Measurements from ENCODE around the gene HERPUD2.
A peak's percentile ranks its signal among the peaks of the same experiment; 100 is the strongest.

DNA sequence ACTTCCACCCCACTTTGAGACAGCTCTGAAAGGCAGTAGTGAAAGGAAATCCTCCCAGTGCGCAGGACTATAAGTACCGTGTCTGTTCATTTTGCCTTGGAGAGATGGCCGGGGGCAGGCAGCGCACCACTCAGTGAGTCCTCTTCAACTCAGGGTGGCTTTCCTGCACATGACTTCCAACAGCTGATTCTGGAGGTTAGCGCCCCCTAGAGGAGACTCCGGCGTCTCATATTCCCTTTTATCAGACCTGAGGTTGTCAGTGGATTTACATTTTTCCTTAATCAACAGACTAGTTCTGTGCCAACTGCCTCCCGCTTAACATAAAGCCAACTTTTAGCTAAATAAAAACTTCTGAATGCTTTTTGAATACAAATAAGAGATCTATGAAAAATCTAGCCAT lies 101.0 kb downstream of the HERPUD2 start:
- TF ChIP-seq, protein P1, sequence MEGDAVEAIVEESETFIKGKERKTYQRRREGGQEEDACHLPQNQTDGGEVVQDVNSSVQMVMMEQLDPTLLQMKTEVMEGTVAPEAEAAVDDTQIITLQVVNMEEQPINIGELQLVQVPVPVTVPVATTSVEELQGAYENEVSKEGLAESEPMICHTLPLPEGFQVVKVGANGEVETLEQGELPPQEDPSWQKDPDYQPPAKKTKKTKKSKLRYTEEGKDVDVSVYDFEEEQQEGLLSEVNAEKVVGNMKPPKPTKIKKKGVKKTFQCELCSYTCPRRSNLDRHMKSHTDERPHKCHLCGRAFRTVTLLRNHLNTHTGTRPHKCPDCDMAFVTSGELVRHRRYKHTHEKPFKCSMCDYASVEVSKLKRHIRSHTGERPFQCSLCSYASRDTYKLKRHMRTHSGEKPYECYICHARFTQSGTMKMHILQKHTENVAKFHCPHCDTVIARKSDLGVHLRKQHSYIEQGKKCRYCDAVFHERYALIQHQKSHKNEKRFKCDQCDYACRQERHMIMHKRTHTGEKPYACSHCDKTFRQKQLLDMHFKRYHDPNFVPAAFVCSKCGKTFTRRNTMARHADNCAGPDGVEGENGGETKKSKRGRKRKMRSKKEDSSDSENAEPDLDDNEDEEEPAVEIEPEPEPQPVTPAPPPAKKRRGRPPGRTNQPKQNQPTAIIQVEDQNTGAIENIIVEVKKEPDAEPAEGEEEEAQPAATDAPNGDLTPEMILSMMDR (IDR thresholded peaks at IDR 0.05), result peak; percentile 65
- TF ChIP-seq EZH2 (IDR thresholded peaks at IDR 0.05) (no peak), EZH2phosphoT487 (IDR thresholded peaks at IDR 0.05) (no peak)

Measured in neural progenitor cell (in vitro differentiated cells).